Measurements from ENCODE around the gene BAG5. TPM values are rescaled to one million over a fixed set of nuclear protein-coding genes. Genes with fewer than 3 reads are reported as not detected.

Gene BAG5
- total RNA-seq, 1 experiment from 2014 or later: 28.6 TPM

- no peak for DNase-seq (ENCODE audit: low read depth)
These were observed 52.4 kb downstream of the BAG5 start for GRCh38 chr14:103509864-103510723.

DNA sequence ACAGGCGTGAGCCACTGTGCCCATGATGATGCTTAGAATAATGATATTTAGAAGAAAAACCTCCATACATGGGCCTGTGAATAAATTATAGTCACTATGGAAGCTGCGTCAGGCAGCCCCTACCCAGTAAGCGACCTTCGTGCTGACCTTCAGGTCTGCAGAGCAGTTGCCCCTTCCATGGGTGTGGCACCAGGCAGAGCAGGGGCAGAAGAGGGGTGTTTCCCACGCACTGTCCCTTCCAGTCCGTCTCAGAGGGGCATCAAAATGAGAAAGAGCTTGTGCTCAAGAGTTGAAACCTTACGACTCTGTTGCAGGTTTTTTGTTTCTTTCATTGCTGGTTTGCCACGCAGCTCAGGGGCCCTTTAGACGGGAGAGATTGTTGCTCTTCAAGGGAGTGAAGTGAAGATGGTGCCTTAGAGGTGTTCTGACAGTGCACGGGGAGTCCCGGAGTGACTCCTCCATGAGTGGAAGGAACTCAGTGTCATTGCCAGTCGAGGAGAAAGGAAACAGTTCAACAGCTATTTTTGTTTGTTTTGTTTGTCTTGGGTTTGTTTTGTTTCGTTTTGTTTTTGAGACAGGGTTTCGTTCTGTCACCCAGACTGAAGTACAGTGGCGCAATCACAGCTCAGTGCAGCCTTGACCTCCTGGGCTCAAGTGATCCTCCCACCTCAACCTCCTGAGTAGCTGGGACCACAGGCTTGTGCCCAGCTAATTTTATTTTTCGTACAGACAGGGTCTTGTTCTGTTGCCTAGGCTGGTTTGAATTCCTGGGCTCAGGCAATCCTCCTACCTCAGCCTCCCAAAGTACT is 53.7 kb downstream of the BAG5 start:
- no peak for DNase-seq (ENCODE audit: low read depth)

- no peak for DNase-seq (ENCODE audit: low read depth)
These were observed 54.7 kb downstream of the BAG5 start for GRCh38 chr14:103507751-103508150.

Other genes starting within 250 kb of the BAG5 start
- 161 and 306 TPM in 2 replicates for gene EIF5, start 228.4 kb downstream of the BAG5 start, total RNA-seq (2014; rRNA removed; shearing (Covaris generic))
- gene MARK3, start 177.2 kb downstream of the BAG5 start, total RNA-seq (2014; rRNA removed; shearing (Covaris generic)): 61.6 and 64.8 TPM in 2 replicates
- 24.7 and 28.1 TPM in 2 replicates for gene CKB, start 39.8 kb downstream of the BAG5 start, total RNA-seq (2014; rRNA removed; shearing (Covaris generic))
- 29.5 and 36.8 TPM in 2 replicates for gene TRMT61A, start 33.5 kb downstream of the BAG5 start, total RNA-seq (2014; rRNA removed; shearing (Covaris generic))
- gene COA8, start 303 bp upstream of the BAG5 start, total RNA-seq (2014; rRNA removed; shearing (Covaris generic)): 29.4 and 48.2 TPM in 2 replicates
- gene KLC1, start 66.6 kb upstream of the BAG5 start, total RNA-seq (2014; rRNA removed; shearing (Covaris generic)): 178 and 244 TPM in 2 replicates
- gene XRCC3, start 152.8 kb upstream of the BAG5 start, total RNA-seq (2014; rRNA removed; shearing (Covaris generic)): 48.5 and 76.8 TPM in 2 replicates
- 53.1 and 74.9 TPM in 2 replicates for gene ZFYVE21, start 153.2 kb upstream of the BAG5 start, total RNA-seq (2014; rRNA removed; shearing (Covaris generic))

Data from Daoy (cell line).